HG03342 (cell line): ENCODE data around the gene C10orf90.

Source experiments
- ATAC-seq: cut with Tn5 transposase; IDR thresholded peaks from one replicate; pipeline ENCODE4 v1.9.1; 2021; ENCODE audit warnings: mild to moderate bottlenecking, moderate library complexity; ENCODE audit not compliant: unreplicated experiment

C10orf90 gene

DNA sequence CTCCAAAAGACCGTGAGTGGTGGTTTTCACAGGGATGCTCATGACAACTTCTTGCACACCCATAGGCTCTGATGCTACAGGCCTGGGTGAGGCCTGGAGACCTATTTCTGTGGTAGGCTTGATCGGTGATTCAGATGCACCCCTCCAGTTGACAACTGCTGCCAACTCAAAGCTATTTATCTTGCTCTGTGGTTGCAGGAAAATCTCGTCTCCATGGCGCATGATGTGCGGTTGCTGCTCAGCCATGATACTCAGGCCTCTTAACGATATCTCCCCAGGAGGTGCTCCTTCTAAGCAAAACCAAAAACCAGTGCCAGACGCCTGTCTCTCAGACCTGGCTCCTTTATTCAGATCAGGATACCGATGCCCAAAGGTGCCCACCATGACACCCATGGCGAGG, 31.4 kb downstream of the C10orf90 start:
- ATAC-seq, result no peak

DNA sequence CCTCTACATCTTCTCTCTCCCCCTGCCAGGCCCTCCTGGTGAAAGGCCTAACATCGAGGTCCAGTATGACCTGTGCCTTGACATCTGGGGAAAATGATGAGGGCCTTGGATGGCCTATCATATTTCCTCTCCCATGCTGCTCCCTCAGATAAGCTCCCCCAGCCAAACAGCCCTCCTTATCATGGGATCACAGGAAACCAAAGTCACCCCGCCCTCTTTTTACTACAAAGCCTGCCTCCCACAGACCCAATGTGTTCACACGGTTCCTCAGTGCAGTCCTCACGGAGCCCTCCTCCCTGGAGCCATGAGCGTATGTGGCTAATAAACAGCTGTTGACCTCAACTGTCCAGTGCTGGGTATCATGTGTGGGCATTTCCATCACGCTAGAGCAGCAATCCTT, 32.0 kb downstream of the C10orf90 start:
- ATAC-seq, result no peak

DNA sequence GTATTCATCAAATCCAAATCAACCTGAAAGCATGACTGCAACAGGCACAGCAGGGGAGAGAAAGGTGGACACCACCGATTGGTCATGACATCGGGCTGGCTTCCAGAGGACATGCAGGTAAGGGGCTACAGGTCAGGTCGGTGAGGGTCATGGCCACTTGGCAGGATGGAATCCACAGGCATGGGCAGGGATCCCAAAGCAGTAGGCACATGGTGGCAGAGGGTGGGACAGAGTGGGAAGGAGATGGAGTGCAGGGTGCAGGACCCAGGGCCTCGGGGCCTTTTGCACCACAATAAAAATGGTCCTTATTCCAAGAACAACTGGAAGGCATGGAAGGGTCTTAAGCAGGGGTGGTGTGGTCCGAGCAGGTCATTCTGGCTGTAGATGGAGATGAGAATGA, 33.0 kb downstream of the C10orf90 start:
- ATAC-seq, result no peak

DNA sequence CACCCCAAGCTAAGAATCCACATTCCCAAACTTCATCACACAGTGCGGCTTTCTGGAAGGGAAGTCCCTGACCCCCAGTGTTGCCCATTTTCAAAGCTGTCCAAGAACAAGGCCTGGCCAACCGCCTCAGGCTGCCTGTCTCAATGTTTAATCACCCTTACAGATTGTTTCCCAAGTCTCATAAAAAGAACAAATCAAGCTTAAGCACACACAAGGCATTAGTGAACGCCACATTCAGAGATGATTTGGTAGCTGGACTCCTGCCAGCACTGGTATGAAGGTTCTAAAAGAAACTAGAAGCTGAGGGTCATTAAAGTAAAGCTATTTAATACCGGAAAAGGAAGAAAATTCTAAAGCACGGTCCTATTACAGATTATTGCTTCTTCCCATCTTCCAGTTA, 35.6 kb downstream of the C10orf90 start:
- ATAC-seq, result no peak

DNA sequence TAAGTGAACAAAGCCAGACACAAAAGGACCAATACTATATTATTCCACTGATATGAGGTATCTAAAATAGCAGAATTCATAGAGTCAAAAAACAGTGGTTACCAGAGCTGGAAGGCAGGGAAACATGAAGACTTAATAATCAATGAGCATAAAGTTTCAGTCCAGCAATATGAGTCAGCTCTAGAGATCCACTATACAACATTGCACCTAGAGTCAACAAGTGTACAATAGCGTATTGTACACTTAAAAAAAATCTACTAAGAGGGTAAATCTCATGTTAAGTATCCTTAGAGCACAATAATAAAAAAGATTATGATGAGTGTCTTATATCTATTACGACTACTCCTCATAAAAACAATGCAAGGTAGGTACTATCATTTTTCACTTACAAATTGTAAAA, 36.1 kb downstream of the C10orf90 start:
- ATAC-seq, result no peak

DNA sequence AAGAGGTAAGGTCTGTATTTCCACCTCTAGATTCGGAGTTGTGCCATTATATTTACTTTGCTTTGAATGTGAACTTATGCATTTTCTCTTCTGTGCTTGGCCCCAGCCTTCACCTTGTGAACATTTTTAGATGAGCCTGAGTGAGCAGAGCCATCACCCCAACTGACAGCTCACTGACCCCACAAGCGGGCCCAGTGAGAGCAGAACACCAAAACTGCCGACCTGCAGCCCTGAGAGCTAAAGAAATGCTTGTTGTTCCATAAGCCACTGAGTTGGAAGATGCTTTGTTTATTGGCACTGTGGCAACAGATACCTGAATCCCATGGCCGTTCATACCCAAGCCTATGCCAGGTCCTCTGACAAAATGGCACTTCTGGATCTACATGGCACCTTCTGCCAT, 37.8 kb downstream of the C10orf90 start:
- no peak for ATAC-seq

DNA sequence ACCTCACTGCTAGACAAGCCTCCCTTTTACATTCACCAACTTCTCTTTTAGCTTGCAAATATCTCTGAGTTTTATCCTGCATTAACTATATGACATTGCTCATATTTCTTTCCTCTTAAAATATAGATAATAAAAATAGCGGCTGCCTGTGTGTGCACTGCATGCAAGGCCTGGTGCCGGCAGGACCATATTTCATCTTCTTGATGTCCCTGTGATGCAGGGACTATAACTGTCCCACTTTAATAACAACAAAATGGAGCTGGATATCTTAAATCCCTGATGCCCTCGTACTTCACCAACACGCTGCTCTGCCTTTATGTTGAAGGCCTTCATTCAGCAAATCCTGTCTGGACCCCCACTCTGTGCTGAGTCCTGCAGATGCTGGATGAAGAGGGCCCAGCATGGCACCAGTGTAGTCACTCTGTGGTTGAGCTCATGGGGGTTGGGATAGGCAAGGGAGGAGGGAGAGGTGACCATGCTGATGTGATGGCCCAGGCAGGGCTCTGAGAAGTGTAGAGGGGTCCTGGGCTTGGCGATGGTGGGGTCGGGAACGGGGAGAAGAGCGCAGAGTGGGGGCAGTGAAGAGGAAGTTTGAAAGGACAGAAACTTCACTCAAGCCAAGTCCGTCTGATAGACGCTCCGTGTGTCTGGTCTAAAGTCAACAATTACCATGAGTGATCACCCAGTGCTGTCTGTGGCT, 40.4 kb downstream of the C10orf90 start:
- ATAC-seq, result no peak

DNA sequence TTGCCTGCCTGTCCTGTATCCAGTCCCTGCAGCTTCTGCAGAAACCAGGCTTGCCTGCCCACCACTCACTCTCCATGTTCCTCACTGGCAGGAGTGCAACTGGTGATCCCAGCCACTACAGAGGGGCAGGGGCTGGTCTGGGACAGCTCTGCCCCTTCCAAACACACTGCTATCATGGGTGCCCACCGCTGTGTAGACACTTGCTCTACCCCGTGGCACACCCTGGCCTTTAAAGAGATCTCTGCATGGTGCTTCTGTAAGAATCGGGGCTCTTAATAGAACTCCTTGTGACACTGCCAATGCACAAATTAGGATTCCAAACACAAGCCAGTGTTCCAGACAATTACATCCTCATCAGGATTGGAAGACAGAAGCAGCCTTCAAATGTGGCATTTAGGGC, 41.7 kb downstream of the C10orf90 start:
- ATAC-seq, result no peak

DNA sequence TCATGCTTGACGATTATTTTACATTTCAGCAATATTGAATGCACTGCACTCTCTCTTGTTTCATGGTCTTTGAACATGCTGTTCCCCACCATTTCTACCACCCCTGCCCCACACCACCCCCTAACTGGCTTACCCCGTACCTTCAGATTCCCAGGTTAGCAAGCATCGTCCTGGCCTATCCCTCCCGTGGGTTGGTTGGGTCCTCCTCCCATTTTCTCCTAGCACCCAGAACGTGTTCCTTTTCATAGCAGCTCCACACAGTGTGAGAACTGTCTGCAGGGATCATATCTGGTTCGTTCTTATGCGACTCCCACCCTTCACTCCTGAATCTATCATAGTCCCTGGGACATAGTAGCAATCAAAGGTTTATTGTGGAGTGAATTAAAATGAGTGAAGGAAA, 48.6 kb downstream of the C10orf90 start:
- ATAC-seq, result no peak

DNA sequence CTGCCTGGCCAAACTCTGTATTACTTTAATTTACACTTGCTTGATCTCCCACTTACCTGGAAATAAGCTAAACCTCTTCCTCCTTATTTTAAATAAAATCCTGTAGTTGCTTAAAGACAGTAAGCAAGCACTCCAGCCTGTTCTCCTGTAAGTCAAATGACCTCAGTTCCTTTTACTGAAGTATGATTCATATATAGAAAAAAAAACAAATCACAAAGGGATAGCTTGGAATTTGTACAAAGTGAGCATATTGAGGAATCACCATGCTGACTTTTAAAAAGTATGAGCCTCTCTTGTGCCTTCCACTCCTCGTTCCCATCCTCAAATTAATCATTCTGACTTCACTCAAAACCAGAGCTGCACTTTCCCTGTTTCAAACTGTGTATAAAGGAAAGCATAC, 52.0 kb downstream of the C10orf90 start:
- no peak for ATAC-seq

DNA sequence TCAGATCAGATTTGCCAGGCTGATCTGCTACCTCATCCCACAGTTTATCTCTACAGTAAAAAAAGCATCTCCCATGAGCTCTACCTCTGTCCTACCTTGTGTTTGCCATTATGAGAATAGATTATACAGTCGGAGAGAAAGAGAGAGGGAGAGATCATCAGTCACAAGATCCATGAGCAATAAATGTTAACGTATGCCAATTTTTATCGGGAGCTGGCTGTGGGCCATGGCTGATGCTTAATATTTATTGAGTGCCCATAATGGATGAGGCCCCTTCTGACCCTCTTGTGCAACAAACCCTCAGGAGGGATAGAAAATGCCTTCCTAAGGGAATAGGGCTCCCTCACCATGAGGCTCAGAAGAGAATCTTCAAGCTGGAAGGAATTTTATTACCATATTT, 52.8 kb downstream of the C10orf90 start:
- no peak for ATAC-seq

DNA sequence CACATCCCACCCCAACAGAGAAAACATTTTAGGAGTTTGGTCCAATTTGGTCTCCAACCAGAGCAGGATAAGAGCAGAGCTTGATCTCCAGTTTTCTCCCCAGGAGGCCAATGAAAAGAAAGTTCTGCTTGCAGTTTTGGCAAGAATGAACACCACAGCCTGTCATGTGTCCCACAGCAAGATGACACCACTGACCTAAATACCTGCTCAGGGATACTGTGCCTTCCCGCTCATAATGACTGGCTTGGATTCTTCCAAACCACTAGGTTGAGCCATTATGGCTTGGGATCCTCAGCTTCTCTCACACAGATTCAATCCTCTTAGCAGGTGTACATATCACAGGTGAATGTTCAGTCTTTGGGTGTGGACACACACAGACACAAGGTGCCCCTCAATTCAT, 53.3 kb downstream of the C10orf90 start:
- ATAC-seq, result no peak

DNA sequence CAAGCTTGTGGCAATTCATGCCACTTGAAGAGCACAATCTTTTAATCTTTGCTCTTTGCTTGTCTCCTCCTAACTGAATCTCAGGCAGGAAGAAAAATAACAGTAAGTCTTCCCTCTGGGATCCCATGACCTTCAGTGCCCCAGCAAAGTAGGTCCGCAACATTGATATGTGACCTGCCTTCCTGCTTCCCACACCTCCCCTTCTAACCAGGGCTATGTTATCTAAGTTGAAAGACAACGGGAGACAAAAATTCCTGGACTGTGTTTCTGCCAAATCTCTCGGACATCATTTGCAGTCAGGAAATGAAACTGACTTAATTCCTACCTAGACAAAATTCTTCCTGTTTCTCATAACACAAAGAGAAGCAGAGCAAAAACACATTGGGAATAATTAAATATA, 53.8 kb downstream of the C10orf90 start:
- ATAC-seq, result no peak

DNA sequence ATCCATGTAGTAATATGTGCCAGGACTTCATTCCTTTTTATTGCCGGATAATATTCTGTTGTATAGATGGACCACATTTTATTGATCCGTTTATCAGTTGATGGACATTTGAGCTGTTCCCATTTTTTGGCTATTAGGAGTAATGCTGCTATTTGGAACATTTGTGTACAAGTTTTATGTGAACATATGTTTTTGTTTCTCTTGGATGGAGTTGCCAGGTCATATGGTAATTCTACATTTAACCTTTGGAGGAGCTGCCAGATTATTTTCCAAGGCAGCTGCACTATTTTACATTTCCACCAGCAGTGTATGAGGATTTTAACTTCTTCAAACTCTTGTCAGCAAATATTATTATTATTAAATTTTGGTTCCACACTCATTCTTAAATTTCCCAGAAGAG, 59.2 kb downstream of the C10orf90 start:
- ATAC-seq, result no peak

DNA sequence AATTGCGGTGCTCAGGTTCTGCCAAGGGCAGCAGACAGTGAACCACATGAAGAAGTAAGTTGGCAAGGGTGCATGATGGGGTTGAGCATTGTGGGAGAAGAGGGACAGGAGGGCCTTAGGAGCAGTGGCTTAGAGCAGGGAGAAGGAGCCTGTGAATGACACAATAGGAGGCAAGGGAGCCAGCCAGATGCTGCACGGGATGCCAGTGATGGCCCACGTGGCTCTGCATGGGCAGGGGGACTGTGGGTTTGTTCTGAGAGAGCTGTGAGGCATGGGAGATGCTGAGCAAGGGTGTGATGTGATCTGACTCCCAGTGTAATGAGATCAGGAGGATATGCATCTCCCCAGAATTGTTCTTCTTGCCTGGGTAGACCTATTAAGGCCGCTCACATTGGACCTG, 60.9 kb downstream of the C10orf90 start:
- no peak for ATAC-seq

DNA sequence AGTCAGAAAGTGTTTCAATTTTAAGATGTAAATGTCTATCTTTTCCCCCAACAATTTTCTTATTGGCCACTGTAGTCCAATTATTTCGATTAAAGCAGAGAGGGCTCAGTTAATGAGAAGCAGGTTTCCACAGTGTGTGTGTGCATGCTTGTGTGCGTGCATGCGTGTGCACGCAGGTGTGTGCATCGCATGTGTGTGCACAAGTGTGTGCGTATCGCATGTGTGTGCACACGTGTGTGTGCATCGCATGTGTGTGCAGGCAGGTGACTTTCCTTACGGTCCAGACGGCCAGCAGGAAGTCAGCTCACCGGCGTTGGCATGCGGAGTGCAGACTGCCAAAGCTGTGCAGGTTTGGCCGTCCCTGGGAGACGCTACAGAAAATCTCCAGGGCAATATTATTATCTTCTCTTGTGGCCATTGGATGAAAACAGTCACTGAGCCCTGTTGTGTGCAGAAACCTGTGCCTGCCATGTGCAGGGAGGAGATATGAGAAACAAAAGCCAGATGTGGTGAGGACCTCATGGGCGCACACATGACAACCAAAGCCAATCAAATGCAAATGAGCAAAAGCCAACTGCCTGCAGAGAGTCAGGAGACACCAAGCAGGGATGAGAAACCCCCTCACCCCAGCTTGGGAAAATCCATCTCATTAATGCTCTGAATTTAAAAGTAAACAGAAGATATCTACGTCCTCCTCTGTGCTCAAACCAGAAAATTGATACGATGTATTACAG, 70.4 kb downstream of the C10orf90 start:
- ATAC-seq, result no peak

DNA sequence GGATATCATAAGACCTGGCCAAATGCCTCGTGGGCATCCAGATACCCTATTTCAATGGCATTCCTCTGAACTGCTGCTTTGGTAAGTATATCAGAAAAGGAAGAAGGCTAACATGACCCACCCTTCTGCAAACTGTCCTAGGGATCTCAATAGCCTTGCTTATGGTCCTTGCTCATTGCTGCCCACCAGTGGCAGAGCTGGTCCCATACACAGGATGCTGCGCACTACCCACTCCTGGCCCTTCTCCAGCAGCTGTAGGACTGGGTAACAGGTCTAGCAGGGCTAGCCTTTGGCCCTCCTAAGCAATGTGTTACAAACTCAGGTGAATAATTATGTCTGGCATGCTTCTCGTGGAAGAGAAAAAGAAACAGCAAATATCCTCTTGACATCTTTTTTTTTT, 72.5 kb downstream of the C10orf90 start:
- no peak for ATAC-seq

DNA sequence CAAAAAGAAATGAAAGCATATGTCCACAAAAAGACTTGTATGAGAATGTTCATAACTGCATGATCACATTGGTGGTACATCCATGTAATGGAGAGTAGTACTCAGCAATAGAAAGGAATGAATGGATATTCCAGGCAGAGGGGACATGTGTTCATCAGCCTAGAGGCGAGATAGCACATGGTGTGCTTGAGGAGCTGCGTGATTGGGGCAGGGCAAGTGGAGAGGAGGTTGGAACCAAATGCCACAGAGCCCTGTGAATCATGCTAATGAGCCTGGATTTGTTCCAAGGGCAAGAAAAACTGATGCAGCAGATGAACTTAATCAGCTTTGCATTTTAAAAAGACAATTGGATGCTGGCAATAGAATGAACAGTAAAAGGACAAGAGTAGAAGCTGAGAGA, 73.3 kb downstream of the C10orf90 start:
- no peak for ATAC-seq

DNA sequence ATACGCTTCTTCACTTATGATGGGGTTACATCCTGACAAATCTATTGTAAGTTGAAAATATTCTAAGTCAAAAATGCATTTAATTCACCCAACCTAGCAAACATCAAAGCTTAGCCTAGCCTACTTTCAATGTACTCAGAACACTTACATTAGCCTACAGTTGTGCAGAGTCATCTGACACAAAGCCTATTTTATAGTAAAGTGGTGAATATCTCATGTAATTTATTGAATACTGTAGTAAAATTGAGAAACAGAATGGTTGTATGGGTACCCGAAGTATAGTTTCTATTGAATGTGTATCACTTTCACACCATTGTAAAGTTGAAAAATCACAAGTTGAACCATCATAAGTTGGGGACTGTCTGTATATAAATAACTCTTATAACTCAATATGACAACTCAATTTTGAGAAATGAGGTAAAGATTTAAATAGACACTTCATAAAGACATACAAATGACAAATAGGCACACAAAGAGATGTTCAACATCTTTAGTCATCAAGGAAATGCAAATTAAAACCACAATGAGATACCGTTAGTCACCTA, 73.9 kb downstream of the C10orf90 start:
- no peak for ATAC-seq

DNA sequence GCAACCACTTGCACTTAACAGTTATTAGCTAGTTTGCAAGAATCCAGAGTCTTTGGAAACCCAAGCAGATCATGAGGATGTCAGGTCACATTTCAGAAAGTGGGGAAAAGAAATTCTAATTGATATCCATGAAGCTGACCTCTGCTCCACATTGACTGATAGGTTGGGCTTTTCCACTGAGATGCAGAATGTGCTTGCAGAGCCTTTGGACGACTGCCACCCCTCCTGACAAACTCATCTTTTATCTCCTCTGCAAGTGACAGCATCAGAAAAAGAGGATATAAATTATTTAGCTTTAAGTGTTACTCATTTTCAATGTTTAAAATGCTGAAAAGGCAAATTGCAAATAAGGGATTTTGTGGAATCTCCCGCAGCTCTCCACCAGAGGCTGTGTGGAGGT, 75.3 kb downstream of the C10orf90 start:
- no peak for ATAC-seq

DNA sequence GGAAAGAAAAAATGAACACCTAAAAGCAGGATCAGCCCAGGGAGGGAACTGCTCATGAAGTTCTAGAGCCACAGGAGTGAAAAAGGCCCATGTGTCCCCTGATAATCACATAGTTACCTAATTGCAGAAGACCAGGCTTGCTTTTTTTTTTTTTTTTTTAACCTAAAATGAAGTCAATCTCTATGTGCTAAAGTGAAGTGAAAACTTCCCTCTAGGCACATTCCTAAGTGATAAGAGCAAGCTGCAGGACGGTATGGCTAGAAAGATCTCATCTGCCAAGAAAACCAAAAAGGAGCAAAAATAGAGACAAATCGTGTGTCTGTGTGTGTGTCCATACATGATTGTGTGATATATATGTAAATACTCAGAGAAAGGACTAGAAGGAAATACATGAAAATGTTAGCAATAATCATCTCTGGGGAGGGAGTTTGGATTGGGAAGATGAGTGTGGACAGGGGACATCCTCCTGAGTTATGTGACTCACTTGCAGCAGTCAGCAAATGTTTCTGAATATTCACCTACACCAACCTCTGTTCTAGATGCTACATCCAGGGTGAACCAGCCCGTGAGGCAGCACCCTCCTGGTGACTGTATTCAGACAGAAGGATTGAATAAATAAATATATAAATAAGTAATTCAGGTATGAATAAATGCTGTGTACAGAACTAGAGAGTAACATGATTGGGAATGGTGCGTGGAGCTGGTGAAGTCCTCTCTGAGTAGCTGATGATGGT, 76.4 kb downstream of the C10orf90 start:
- no peak for ATAC-seq

DNA sequence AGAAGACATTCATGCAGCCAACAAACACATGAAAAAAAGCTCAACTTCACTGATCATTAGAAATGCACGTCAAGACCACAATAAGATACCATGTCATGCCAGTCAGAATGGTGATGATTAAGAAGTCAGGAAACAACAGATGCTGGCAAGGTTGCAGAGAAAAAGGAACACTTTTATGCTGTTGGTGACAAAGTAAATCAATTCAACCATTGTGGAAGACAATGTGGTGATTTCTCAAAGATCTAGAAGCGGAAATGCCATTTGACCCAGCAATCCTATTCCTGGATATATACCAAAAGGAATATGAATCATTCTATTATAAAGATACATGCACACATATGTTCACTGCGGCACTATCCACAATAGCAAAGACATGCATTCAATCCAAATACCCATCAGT, 77.6 kb downstream of the C10orf90 start:
- no peak for ATAC-seq
